Upper lobe of left lung (tissue), 4 donors: ENCODE measurements around the gene TESPA1.

Source experiments
- EP300 ChIP-seq, 4 donors: sonication (generic); formaldehyde crosslinking; IDR thresholded peaks; one replicate each; pipeline ENCODE4 v1.5.1; 2017; ENCODE audit warnings: antibody characterized with exemption in 4 of 4, control low read depth in 2 of 4
- POLR2A ChIP-seq, 4 donors: fragments of 450-650 bp; IDR thresholded peaks; one replicate each; pipeline ENCODE4 v1.5.1; 2016 to 2017; ENCODE audit warnings: antibody characterized with exemption in 4 of 4, mild to moderate bottlenecking in 2 of 4
- POLR2AphosphoS5 ChIP-seq, 2 donors: sonication (generic); formaldehyde crosslinking; IDR thresholded peaks; one replicate each; pipeline ENCODE4 v1.5.1; 2017; ENCODE audit warnings: antibody characterized with exemption in 2 of 2
- TF ChIP-seq, protein P1 (sequence below), 6 experiments: fragments of 450-650 bp in 4 of 6; fragments of 200-600 bp in 2 of 6; sonication (generic) in 2 of 6; IDR thresholded peaks; one replicate each; pipeline ENCODE4 v1.5.1; 2016 to 2019; ENCODE audit warnings: antibody characterized with exemption in 6 of 6

DNA sequence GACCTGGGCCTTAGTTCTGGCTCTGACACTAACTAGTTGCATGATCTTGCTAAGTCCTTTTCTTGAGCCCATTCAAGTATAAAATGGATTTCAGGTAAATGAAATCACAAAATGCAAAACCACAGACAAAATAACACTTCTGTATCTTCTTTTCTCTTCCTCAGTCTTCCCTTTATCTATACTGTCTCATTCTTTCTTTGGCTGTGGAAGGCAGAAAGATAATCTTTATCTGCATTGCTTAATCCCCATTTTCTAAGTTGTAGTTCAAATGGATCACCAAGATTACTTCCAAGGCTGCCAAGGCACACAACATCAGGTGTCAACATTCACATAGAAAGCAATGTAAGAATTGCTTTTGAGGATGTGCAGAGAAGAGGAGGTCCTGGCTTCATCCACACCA, 30.3 kb downstream of the TESPA1 start:
- TF ChIP-seq POLR2A (IDR thresholded peaks at IDR 0.05) = no peak
- TF ChIP-seq, protein P1, sequence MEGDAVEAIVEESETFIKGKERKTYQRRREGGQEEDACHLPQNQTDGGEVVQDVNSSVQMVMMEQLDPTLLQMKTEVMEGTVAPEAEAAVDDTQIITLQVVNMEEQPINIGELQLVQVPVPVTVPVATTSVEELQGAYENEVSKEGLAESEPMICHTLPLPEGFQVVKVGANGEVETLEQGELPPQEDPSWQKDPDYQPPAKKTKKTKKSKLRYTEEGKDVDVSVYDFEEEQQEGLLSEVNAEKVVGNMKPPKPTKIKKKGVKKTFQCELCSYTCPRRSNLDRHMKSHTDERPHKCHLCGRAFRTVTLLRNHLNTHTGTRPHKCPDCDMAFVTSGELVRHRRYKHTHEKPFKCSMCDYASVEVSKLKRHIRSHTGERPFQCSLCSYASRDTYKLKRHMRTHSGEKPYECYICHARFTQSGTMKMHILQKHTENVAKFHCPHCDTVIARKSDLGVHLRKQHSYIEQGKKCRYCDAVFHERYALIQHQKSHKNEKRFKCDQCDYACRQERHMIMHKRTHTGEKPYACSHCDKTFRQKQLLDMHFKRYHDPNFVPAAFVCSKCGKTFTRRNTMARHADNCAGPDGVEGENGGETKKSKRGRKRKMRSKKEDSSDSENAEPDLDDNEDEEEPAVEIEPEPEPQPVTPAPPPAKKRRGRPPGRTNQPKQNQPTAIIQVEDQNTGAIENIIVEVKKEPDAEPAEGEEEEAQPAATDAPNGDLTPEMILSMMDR (IDR thresholded peaks at IDR 0.05) = no peak
- TF ChIP-seq EP300 (IDR thresholded peaks at IDR 0.05) = no peak
- TF ChIP-seq POLR2AphosphoS5 (IDR thresholded peaks at IDR 0.05) = no peak
